GM10266 (cell line): Measurements from ENCODE around the gene ZNF512B.

ENCODE experiments used
- DNase-seq: peaks from one replicate; pipeline ENCODE4 v3.0.0; 2012; ENCODE audit errors: extremely low spot score
- CTCF ChIP-seq: IDR thresholded peaks from 2 replicates; pipeline ENCODE4 v1.5.1; 2012; ENCODE audit warnings: mild to moderate bottlenecking, low read depth; ENCODE audit not compliant: control insufficient read depth, insufficient read depth; ENCODE audit errors: missing control alignments

ZNF512B gene

GRCh38 chr20:63955281-63955826 is 14.4 kb downstream of the ZNF512B start:
- TF ChIP-seq CTCF: peak; percentile 57
- DNase-seq: peak; percentile 77

DNA sequence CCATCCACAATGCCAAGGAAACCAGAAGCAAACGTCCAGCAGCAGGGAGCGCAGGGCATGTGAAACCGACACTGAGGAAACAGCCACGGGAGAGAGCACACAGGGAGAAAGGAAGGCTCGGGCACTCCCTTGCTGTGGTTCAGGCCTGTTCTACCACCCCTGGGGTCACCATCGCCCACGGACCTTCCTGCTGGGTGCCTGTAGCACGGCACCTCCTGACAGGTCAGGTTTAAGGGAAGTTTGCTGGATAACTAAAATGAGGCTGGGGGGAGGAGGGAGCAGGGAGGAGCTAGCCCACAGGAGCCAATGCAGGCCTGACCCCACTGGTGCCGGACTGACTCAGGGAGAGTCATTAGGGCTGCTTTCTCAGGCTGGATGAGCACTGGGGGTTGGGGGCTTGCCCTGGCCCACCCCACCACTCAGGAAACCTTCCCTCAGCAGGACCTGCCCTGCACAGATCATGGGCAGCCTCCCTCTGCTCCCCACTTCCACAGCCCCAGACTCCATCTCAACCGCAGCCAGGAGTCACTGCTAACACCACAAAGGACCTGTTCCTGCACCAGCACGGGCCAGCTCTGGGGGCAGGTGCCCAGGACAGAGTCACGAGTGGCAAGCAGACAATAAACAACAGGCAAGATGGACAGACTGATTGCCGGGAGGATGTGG is 15.8 kb downstream of the ZNF512B start:
- no peak for DNase-seq
- TF ChIP-seq CTCF: no peak

DNA sequence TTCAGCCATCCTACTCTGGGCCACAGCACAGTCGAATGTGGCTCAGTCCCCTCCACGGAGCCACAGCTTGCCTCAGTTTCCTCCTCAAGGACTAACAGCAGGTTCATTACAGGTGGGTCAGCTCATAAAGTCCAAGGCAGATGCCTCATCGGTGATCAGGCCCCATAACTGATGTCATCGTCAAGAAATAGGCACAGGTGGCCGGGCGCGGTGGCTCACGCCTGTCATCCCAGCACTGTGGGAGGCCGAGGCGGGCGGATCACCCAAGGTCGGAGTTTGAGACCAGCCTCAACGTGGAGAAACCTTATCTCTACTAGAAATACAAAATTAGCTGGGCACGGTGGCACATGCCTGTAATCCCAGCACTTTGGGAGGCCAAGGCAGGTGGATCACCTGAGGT is 17.0 kb downstream of the ZNF512B start:
- DNase-seq: no peak
- TF ChIP-seq CTCF: no peak

DNA sequence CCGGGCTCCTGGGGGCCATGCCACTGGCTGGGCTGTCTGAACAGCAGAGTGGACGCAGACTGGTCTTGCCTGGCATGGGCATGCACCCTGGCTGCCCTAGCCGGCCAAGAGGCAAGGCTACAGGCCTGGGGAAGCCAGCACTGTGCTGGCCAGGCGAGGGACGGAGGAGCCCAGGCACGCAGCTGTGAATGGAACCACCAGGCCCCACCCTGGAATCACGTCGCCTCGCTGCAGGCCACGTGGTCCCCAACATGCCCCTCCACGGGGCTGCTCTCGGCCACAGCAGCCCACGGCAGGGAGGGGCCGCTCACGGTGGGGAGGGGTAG is 17.6 kb downstream of the ZNF512B start:
- no peak for DNase-seq
- no peak for TF ChIP-seq CTCF

- TF ChIP-seq CTCF: no peak
- DNase-seq: no peak
These were observed 18.1 kb downstream of the ZNF512B start for GRCh38 chr20:63951398-63952209.

- no peak for TF ChIP-seq CTCF
- DNase-seq: no peak
These were observed 18.9 kb downstream of the ZNF512B start for GRCh38 chr20:63950701-63951397.
